Keratinocyte (primary cell): ENCODE measurements around the gene SFMBT2. TPM values are rescaled to one million over a fixed set of nuclear protein-coding genes. Genes with fewer than 3 reads are reported as not detected.

ENCODE experiments used
- DNase-seq: peaks from one replicate; pipeline ENCODE4 v3.0.0-alpha.2; 2011; ENCODE audit warnings: low read depth, missing footprints, low spot score
- FAIRE-seq: peaks from 2 replicates; lab custom pipeline; 2011; peaks lifted over from hg19 to GRCh38; lab: Jason Lieb, UNC
- H2AFZ ChIP-seq: 2 replicates; pipeline ENCODE4 v1.6.0; 2012; ENCODE audit warnings: low read length, control low read depth, inconsistent platforms; ENCODE audit not compliant: control insufficient read depth
- H3K27ac ChIP-seq: 2 replicates; pipeline ENCODE4 v1.5.1; 2011; ENCODE audit warnings: low read length; ENCODE audit not compliant: control insufficient read depth, insufficient read depth
- H3K27me3 ChIP-seq: 3 replicates; pipeline ENCODE4 v1.6.0; 2011; ENCODE audit warnings: low read length; ENCODE audit not compliant: control insufficient read depth, insufficient read depth; ENCODE audit errors: extremely low read depth
- H3K36me3 ChIP-seq, 2 experiments: 2 replicates in 1 of 2; 3 replicates in 1 of 2; pipeline ENCODE4 v1.5.1; 2011; ENCODE audit warnings: low read length in 2 of 2, mild to moderate bottlenecking in 1 of 2; ENCODE audit not compliant: control insufficient read depth in 2 of 2, insufficient read depth in 2 of 2; ENCODE audit errors: extremely low read depth in 1 of 2
- H3K4me1 ChIP-seq: 3 replicates; pipeline ENCODE4 v1.5.1; 2011; ENCODE audit warnings: low read length; ENCODE audit not compliant: control insufficient read depth, insufficient read depth; ENCODE audit errors: extremely low read depth
- H3K4me2 ChIP-seq: 3 replicates; pipeline ENCODE4 v1.6.0; 2011; ENCODE audit warnings: low read depth, low read length; ENCODE audit not compliant: control insufficient read depth, insufficient read depth; ENCODE audit errors: extremely low read depth
- H3K4me3 ChIP-seq, 3 experiments: fragments of 200-600 bp in 1 of 3; sonication (generic) in 1 of 3; 2 replicates in 2 of 3; 3 replicates in 1 of 3; pipeline ENCODE4 v1.5.1; 2011 to 2016; ENCODE audit warnings: low read length in 3 of 3, mild to moderate bottlenecking in 3 of 3, control low read depth in 2 of 3, inconsistent platforms in 1 of 3, low read depth in 1 of 3, mixed read lengths in 1 of 3, mixed run types in 1 of 3, moderate library complexity in 1 of 3; ENCODE audit not compliant: control insufficient read depth in 2 of 3, insufficient read depth in 2 of 3; ENCODE audit errors: extremely low read depth in 1 of 3
- H3K79me2 ChIP-seq: 2 replicates; pipeline ENCODE4 v1.6.0; 2012; ENCODE audit warnings: low read length; ENCODE audit not compliant: control insufficient read depth, insufficient read depth
- H3K9ac ChIP-seq: 3 replicates; pipeline ENCODE4 v1.6.0; 2011; ENCODE audit warnings: low read length; ENCODE audit not compliant: control insufficient read depth, insufficient read depth; ENCODE audit errors: extremely low read depth
- H3K9me1 ChIP-seq: 3 replicates; pipeline ENCODE4 v1.6.0; 2011; ENCODE audit warnings: low read length; ENCODE audit not compliant: control insufficient read depth, insufficient read depth; ENCODE audit errors: extremely low read depth
- H3K9me3 ChIP-seq: 2 replicates; pipeline ENCODE4 v1.5.1; 2012; ENCODE audit warnings: low read depth, low read length; ENCODE audit not compliant: control insufficient read depth
- H4K20me1 ChIP-seq: 3 replicates; pipeline ENCODE4 v1.6.0; 2011; ENCODE audit warnings: low read length; ENCODE audit not compliant: control insufficient read depth, insufficient read depth; ENCODE audit errors: extremely low read depth
- EZH2 ChIP-seq: IDR thresholded peaks from one replicate; pipeline ENCODE4 v1.6.1; 2012; ENCODE audit warnings: inconsistent platforms, mild to moderate bottlenecking, low read length, moderate library complexity
- dilution Hi-C: fragments of 300-500 bp; cut with MboI; formaldehyde crosslinking; loops from one replicate; pipeline ENCODE4 v1.7.0; 2020; ENCODE audit warnings: low sequenced_read_pairs; ENCODE audit not compliant: extremely low pct_ligation_motif_present
- polyA plus RNA-seq, 5 experiments: library from polyadenylated mRNA; depleted of rRNA in 3 of 5; stranded (reverse) in 3 of 5; stranded (forward) in 1 of 5; unstranded in 1 of 5; fragments of >200 nt; gene quantifications; 1 replicate in 1 of 5; 2 replicates in 3 of 5; 3 replicates in 1 of 5; pipeline versions ENCODE4 v1.2.1 to v1.2.3, GENCODE V29; 2011 to 2012; ENCODE audit warnings: missing spikeins in 2 of 5, low read depth in 1 of 5, low replicate concordance in 1 of 5
- TF ChIP-seq, protein P1 (sequence below), 3 experiments: IDR thresholded peaks in 1 of 3; conservative IDR thresholded peaks in 1 of 3; optimal IDR thresholded peaks in 1 of 3; 2 replicates in 2 of 3; 3 replicates in 1 of 3; pipeline versions ENCODE3 to v1.5.1; 2011; ENCODE audit warnings: low read length in 3 of 3, mild to moderate bottlenecking in 3 of 3, moderate library complexity in 2 of 3, control low read depth in 1 of 3, inconsistent platforms in 1 of 3; ENCODE audit not compliant: insufficient read depth in 2 of 3; ENCODE audit errors: extremely low read depth in 1 of 3

SFMBT2 gene
- polyA plus RNA-seq, 1 donor (not counting 4 experiments of a cell fraction or from before 2014, with no cell fraction given), result 0.71 TPM

- Histone ChIP-seq H3K4me3 (no peak overlapping the region), H3K9ac (no peak overlapping the region), H3K4me1 (peaks cover 5% of the 10 kb centered on the region), H3K9me1 (no peaks in the 10 kb centered on the region), H3K4me2 (no peak overlapping the region), H4K20me1 (no peaks in the 10 kb centered on the region), H3K79me2 (no peaks in the 10 kb centered on the region), H2AFZ (no peak overlapping the region), H3K27ac (no peak overlapping the region), H3K36me3 (no peaks in the 10 kb centered on the region), H3K9me3 (no peaks in the 10 kb centered on the region), H3K27me3 (no peaks in the 10 kb centered on the region)
- no peak for FAIRE-seq
- dilution Hi-C loops, result no loop called here
- TF ChIP-seq EZH2, result no peak
- TF ChIP-seq, protein P1, sequence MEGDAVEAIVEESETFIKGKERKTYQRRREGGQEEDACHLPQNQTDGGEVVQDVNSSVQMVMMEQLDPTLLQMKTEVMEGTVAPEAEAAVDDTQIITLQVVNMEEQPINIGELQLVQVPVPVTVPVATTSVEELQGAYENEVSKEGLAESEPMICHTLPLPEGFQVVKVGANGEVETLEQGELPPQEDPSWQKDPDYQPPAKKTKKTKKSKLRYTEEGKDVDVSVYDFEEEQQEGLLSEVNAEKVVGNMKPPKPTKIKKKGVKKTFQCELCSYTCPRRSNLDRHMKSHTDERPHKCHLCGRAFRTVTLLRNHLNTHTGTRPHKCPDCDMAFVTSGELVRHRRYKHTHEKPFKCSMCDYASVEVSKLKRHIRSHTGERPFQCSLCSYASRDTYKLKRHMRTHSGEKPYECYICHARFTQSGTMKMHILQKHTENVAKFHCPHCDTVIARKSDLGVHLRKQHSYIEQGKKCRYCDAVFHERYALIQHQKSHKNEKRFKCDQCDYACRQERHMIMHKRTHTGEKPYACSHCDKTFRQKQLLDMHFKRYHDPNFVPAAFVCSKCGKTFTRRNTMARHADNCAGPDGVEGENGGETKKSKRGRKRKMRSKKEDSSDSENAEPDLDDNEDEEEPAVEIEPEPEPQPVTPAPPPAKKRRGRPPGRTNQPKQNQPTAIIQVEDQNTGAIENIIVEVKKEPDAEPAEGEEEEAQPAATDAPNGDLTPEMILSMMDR (optimal IDR thresholded peaks at IDR 0.05 in 1 of 3, IDR thresholded peaks at IDR 0.05 in 1 of 3, conservative IDR thresholded peaks at IDR 0.05 in 1 of 3; ENCODE audit: extremely low read depth in 1 of 3, insufficient read depth in 2 of 3, low read length in 3 of 3), result no peak
- no peak for DNase-seq
These were observed 60.2 kb downstream of the SFMBT2 start for GRCh38 chr10:7350541-7351195.

GRCh38 chr10:7345717-7346116 is 65.1 kb downstream of the SFMBT2 start:
- Histone ChIP-seq H3K4me3 (no peak overlapping the region), H3K9ac (no peak overlapping the region), H3K9me1 (no peaks in the 10 kb centered on the region), H3K27ac (no peak overlapping the region), H4K20me1 (no peaks in the 10 kb centered on the region), H3K9me3 (no peaks in the 10 kb centered on the region), H2AFZ (no peak overlapping the region), H3K27me3 (no peaks in the 10 kb centered on the region), H3K79me2 (no peaks in the 10 kb centered on the region), H3K4me1 (no peaks in the 10 kb centered on the region), H3K36me3 (no peaks in the 10 kb centered on the region), H3K4me2 (no peak overlapping the region)
- DNase-seq, result no peak
- TF ChIP-seq, protein P1 (optimal IDR thresholded peaks at IDR 0.05 in 1 of 3, IDR thresholded peaks at IDR 0.05 in 1 of 3, conservative IDR thresholded peaks at IDR 0.05 in 1 of 3; ENCODE audit: extremely low read depth in 1 of 3, insufficient read depth in 2 of 3, low read length in 3 of 3), result no peak
- TF ChIP-seq EZH2, result no peak
- no peak for FAIRE-seq
- dilution Hi-C loops, result no loop called here
